ENCODE data around the gene GPR37L1.
"Not testable (repeated sequence)": the region's sequence is repeated elsewhere in the genome, so short reads cannot be mapped to it uniquely, and the experiment has no call there.

The GPR37L1 gene

DNA sequence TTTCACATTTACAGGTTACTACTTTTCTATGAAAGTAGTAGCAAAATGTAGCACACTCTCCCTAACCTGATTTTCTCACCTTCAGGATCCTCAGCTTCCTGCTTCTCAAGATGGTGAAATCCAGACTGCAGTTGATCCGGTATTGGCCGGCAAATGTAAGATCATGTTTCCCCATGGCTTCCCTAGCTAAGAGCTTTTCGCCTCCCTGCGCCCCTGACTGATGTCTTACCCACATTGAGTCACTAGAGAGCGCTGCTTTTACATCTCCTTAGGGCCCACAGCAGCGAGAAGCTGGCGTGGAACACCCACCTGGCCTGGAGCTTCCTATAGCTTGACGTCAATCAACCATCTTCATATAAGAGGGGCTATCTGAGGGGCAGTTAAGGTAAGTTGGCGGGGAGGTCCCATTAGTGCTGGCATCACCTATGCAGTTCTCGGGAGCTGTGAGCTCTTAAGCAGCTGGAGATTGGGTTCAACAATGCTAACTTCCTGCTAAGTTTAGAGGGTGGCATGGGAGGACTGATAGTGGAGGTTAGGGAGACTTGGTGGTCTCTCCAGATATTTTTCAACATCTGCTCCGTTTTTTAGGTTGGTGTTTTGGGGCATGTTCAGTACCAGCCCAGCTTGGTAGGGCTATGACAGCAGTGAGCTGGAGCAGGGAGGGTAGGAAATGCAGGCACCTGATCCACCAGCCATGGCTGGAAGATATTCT is 32.2 kb downstream of the GPR37L1 start:
- DNase-seq (ENCODE audit: low read depth in 3 of 3) = no peak

GRCh38 chr1:202155478-202156021 is 32.8 kb downstream of the GPR37L1 start:
- DNase-seq (ENCODE audit: low read depth in 3 of 3) = no peak

- DNase-seq (ENCODE audit: low read depth in 3 of 3) = no peak
These were observed 33.9 kb downstream of the GPR37L1 start for GRCh38 chr1:202156590-202156989.

GRCh38 chr1:202157945-202158344 is 35.2 kb downstream of the GPR37L1 start:
- no peak for DNase-seq (ENCODE audit: low read depth in 3 of 3)

DNA sequence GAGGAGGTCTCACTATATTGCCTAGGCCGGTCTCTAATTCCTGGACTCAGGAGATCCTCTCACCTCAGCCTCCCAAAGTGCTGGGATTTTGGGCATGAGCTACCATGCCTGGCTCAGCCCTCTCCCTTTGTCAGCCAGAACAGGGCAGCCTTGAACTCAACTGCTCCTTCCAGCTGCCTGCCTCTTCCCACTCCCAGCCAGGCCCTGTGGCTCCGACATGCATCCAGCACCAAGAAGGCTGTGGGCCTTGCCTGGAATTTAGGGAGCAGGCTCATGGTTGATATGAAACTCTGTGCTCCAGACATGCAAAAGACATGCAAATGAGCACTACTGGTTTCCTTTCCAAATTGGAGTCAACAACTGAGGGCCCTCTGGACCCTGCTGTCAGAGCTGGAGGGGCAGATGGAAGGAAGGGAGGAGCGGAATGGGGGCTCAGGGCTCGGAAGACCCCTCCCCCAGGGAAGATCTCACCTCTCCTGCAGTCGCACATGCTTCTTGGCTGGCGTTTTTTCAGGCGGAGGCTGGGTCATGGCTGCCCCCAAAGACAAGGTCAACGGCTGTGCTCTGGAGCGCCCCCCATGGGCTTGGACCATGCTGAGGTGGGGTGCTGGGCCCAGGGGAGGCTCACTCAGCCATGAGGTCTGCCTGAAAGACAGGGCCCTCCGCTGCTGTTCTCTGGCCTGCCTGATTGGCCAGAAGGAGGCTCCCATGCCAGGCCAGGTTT is 36.3 kb downstream of the GPR37L1 start:
- DNase-seq (ENCODE audit: low read depth in 3 of 3) = no peak

DNA sequence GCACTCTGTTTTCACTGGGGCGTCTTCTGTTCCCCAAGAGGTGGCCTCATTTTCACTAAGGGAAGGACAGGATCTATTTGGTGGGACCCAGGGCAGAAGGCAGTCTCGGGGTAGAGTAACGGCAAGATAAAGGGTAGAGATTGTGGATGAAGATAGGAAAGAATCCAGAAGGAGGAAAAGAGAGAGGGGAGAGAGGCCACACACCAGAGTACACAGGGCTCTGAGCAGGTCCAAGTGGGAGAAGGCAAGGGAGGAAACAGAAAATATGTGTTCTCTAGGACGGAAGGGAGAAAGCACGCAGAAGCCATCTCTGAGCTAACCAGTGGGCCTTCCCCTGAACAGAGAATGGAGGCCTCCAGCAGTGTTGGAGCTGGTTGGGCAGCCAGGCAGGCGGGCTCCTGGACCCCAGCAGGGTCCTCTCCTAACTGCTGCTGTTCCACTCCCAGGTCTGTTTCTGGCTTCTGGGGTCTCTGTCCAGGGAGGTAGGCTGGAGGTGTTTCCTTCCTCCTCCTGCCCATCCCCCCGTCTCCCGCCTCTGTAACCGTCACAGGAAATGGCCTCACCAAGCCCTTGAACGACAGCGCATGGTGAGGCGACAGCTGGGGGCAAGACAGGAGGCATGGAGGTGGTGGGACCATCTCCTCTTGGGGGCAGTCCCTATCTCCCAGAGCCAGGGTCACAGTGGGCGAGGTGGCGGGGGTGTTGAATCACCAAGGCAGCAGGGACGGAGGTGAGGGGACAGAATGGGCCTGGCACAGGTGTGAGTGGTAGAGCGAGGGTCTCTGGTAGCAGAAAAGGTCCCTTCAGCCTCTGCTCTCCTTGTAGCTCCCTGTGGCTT is 37.0 kb downstream of the GPR37L1 start:
- no peak for DNase-seq (ENCODE audit: low read depth in 3 of 3)

DNA sequence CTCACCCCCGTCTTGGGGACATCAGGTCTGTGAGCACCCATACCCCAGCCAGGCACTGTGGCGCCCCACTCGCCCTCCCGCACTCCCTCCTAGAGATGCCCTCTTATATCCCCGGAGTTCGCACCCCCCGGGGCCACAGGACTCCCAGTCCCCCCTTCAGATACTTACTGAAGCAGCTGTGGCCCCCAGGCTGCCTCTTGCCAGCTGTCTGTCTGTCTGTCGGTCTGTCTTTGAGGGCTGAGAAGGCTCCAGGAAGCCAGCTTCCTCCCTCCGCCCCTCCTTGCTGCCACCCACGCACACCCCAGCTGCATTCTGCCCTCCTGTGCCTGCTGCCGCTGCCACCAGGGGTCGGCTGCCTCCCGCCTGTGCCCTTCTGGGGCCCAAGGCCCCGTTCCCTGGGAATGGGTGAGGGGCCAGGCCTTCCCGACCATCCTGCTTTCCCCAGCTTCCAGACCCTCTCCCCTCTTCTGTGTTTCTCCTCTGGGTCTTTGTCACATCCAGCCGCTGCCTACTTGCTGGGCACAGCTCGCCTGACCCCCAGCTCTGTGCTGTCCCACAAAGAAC is 37.7 kb downstream of the GPR37L1 start, which contains the start of gene PTPN7:
Gene PTPN7, minus strand, starts transcription at position 226 of the 564 bp plus-strand sequence. CDS start 1,200 bp downstream, outside the sequence.
- DNase-seq (ENCODE audit: low read depth in 3 of 3) = peak; percentile 79 to 83 (median 82)

DNA sequence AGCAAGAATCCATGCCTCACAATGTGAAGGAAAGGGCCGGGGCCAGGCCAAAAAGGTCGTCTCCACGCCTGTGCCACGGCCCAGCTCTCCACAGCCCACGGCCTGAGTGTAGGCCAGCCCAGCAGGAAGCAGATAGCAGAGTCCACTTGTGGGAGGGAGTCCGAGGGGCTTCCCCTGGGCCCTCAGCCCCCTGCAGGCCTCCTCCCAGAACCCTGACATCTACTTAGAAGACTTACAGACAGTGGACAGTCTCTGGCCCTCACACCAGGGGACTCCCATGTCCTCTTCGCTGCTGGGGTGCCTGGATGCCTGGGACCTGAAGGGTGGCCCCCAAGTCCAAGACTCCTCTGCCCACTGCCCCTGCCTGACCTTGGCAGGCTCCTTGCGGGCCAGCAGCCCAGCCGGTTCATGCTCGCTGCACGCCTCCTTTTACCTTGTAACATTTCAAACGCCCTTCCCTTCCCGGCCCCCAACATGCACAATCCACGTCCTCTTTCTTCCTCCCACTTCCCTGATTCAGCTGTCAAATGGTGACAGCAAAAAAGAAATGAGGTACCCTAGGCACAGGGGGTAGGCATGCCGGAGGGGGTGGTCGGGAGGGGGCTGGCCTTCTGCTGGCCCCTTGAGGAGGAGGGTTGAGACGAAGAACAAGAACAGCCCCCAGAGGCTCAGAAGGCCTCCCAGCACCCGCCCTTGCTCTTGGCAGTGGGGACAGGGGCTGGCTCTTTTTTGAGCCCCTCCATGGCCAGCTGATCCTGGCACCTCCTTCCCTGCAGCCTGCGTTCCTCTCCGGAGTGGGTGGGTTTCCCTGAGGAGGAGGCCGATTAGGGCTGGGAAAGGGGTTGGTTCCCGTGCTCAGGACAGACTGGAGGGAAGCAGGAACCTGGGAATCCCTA is 38.7 kb downstream of the GPR37L1 start:
- no peak for DNase-seq (ENCODE audit: low read depth in 3 of 3)

DNA sequence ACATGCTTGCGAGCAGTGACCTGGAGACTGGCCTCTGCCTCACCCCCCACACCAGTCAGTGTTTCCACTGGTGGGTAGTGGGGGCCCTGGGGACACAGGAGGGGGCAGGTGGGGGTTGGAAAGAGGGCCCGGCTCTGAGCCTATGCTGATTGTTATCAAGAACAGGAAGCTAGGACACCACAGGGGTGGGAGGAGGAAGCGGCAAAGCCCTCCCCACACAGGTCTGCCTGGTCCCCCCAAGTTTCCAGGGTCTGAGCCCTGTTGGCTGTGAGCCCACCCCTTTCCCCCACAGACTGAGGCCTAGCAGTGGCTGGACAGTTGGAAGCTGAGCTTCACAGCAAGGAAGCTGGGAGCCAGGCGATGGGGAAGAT is 39.3 kb downstream of the GPR37L1 start:
- DNase-seq (ENCODE audit: low read depth in 3 of 3) = no peak

DNA sequence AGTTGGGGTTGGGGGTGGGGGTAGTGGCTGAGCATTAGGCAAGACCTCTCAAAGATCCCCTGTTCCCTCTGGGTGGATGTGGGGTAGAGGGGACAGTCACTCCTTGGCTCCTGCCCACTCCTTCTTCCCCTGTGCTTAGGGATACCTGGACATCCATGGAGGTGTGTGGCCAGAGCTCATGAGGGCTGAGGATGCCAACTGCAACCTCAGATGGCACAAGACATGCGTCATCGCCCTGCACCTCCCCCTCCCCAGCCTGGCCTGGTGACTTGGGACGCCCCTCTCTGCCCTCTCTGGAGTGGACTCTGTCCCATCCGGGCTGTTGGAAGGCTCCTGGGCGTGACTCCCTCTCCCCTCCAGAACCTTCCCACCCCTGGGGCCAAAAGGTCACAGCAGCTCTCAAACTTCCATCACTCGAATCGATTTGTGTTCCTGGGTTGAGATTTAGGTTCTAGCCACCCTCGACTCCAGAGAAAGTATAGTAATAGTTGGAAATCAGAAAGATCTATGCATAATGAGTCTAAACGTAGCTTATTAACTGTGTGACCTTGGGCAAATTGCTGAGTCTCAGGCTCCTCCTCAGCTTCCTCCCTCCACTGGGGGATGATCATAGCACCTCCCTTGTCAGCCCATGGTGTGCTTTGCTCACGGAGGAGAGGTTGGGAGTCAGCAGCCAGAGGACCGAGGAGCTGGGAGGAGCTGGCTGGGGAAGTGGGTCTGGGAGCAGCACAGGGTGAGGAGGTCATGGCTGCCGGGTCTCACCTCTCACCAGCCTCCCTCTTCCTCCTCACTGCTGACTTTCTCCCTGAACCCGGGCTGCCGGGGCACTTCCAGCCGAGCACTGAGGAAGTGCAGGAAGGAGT is 39.9 kb downstream of the GPR37L1 start:
- no peak for DNase-seq (ENCODE audit: low read depth in 3 of 3)

DNA sequence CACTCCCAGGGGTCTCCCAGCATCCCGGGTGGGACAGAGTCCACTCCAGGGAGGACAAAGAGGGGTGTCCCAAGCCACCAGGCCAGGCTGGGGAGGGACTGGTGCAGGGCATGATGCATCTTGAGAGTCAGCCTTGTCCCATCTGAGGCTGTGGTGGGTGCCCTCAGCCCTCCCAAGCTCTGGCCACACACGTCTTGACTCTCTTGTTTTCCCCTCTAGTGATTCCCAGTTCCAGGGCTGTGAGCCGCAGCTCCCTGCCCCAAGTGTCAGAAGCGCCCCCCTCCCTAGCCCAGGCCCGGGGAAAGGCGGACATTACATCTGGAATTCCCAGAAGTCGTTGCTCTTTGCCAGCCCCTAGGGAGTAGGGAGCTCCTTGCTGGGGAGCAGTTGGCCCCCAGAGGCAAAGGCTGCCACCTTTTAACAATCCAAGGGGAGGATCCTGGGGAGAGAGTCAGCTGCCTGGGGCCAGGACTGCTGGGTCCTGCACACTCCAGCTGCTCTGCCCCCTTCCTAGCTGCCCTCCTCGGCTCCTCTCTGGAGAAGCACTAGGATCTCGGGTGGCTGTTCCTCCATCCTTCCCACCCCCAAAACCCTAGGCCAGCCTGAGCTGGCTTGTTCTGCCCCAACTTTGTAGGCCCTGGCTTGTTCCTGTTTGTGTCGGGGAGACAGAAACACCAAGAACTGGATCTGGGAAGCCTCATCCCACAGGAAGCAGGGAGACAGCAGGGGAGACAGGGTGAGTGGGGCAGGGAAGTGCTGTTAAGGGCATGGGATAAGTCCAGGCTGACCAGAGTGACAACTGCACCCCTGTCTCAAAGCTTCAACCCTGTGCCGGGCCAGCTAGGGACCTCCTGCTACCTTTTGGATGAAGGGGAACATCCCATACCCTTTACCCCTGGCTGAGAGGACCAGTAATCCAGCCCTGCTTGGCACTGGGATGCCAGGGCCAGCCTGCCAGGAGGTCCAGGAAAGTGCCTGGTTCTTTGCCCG is 40.9 kb downstream of the GPR37L1 start:
- no peak for DNase-seq (ENCODE audit: low read depth in 3 of 3)

- peak in 2 of 3 experiments; percentile 53 to 63 for DNase-seq (ENCODE audit: low read depth in 3 of 3)
These were observed 41.7 kb downstream of the GPR37L1 start for GRCh38 chr1:202164271-202165037.

GRCh38 chr1:202165267-202165941 is 42.7 kb downstream of the GPR37L1 start:
- DNase-seq (ENCODE audit: low read depth in 3 of 3) = peak in 2 of 3 experiments; percentile 52 to 57

GRCh38 chr1:202165942-202166843 is 43.5 kb downstream of the GPR37L1 start:
- DNase-seq (ENCODE audit: low read depth in 3 of 3) = no peak

GRCh38 chr1:202167054-202167453 is 44.3 kb downstream of the GPR37L1 start:
- DNase-seq (ENCODE audit: low read depth in 3 of 3) = not testable (repeated sequence)
